WTC11 (cell line): Measurements from ENCODE around the gene STX5. TPM values are rescaled to one million over a fixed set of nuclear protein-coding genes. Genes with fewer than 3 reads are reported as not detected.

ENCODE experiments used
- AFF4 ChIP-seq: sonication (generic); formaldehyde crosslinking; IDR thresholded peaks from 2 replicates; pipeline ENCODE4 v1.8.1; 2023; ENCODE audit warnings: mild to moderate bottlenecking, missing genetic modification reagents, borderline replicate concordance
- AR ChIP-seq: fragments of 250-450 bp; sonication (Bioruptor Pico); IDR thresholded peaks from 2 replicates; pipeline ENCODE4 v1.9.0; 2021; ENCODE audit warnings: mild to moderate bottlenecking
- ATF2 ChIP-seq: sonication (generic); formaldehyde crosslinking; IDR thresholded peaks from 2 replicates; pipeline ENCODE4 v1.8.1; 2022; ENCODE audit warnings: low read depth, missing genetic modification reagents, borderline replicate concordance
- E2F5 ChIP-seq: sonication (generic); formaldehyde crosslinking; IDR thresholded peaks from 2 replicates; pipeline ENCODE4 v1.8.1; 2022; ENCODE audit warnings: mild to moderate bottlenecking, moderate library complexity, missing genetic modification reagents
- ELF4 ChIP-seq: sonication (generic); formaldehyde crosslinking; IDR thresholded peaks from 2 replicates; pipeline ENCODE4 v1.8.1; 2022; ENCODE audit warnings: low read depth, mild to moderate bottlenecking, moderate library complexity, missing genetic modification reagents
- EMX1 ChIP-seq: fragments of 250-450 bp; sonication (Bioruptor Pico); IDR thresholded peaks from 2 replicates; pipeline ENCODE4 v1.8.0; 2021; ENCODE audit warnings: mild to moderate bottlenecking
- ERG ChIP-seq: fragments of 250-450 bp; sonication (Bioruptor Pico); IDR thresholded peaks from 2 replicates; pipeline ENCODE4 v1.8.0; 2021; ENCODE audit warnings: mild to moderate bottlenecking
- FOXP4 ChIP-seq: sonication (generic); formaldehyde crosslinking; IDR thresholded peaks from 2 replicates; pipeline ENCODE4 v1.8.0; 2022; ENCODE audit warnings: mild to moderate bottlenecking, missing genetic modification reagents
- HMGA2 ChIP-seq: fragments of 250-450 bp; sonication (Bioruptor Pico); IDR thresholded peaks from 2 replicates; pipeline ENCODE4 v1.4.0; 2021; ENCODE audit warnings: mild to moderate bottlenecking, moderate library complexity
- HMGXB4 ChIP-seq: sonication (generic); formaldehyde crosslinking; IDR thresholded peaks from 2 replicates; pipeline ENCODE4 v1.8.1; 2023; ENCODE audit warnings: mild to moderate bottlenecking, moderate library complexity, missing genetic modification reagents
- MLX ChIP-seq: sonication (generic); formaldehyde crosslinking; IDR thresholded peaks from 2 replicates; pipeline ENCODE4 v1.8.1; 2023; ENCODE audit warnings: mild to moderate bottlenecking, missing genetic modification reagents, moderate library complexity
- NFE2L1 ChIP-seq: sonication (generic); formaldehyde crosslinking; IDR thresholded peaks from 2 replicates; pipeline ENCODE4 v1.8.1; 2023; ENCODE audit warnings: missing genetic modification reagents
- NR3C1 ChIP-seq: sonication (generic); formaldehyde crosslinking; conservative IDR thresholded peaks from 2 replicates; pipeline ENCODE4 v1.8.1; 2023; ENCODE audit warnings: low read depth, mild to moderate bottlenecking, missing genetic modification reagents
- SMAD4 ChIP-seq: sonication (generic); formaldehyde crosslinking; IDR thresholded peaks from 2 replicates; pipeline ENCODE4 v1.8.0; 2022; ENCODE audit warnings: mild to moderate bottlenecking, missing genetic modification reagents
- SP1 ChIP-seq: sonication (generic); formaldehyde crosslinking; conservative IDR thresholded peaks from 2 replicates; pipeline ENCODE4 v1.8.1; 2022; ENCODE audit warnings: missing genetic modification reagents
- STAT6 ChIP-seq: sonication (generic); formaldehyde crosslinking; conservative IDR thresholded peaks from 2 replicates; pipeline ENCODE4 v1.8.1; 2023; ENCODE audit warnings: mild to moderate bottlenecking, low read depth, missing genetic modification reagents, moderate library complexity
- ZMAT4 ChIP-seq: fragments of 250-450 bp; sonication (Bioruptor Pico); IDR thresholded peaks from 2 replicates; pipeline ENCODE4 v1.9.0; 2021; ENCODE audit warnings: mild to moderate bottlenecking
- ZNF263 ChIP-seq: sonication (generic); formaldehyde crosslinking; IDR thresholded peaks from 2 replicates; pipeline ENCODE4 v1.8.1; 2022; ENCODE audit warnings: low read depth, mild to moderate bottlenecking, moderate library complexity, missing genetic modification reagents
- total RNA-seq: library from RNA; stranded (reverse); gene quantifications from 3 replicates; pipeline ENCODE4 v1.2.3, GENCODE V29; 2021

STX5 gene
- total RNA-seq, 1 experiment from 2014 or later = 30.2 TPM

GRCh38 chr11:62841361-62842170 is 9.7 kb upstream of the STX5 start (continued):
- TF ChIP-seq FOXP4 (CRISPR knock-in tag) (no peak; the same call in 1 of the 2 replicates), ELF4 (CRISPR knock-in tag) (peak; percentile 89; the same call in 1 of the 2 replicates), ZMAT4 (CRISPR knock-in tag) (peak; percentile 98), EMX1 (CRISPR knock-in tag) (peak; percentile 100), HMGXB4 (0 out of 2 replicates have a peak, but pooled peaks have one; percentile 18), ATF2 (CRISPR knock-in tag) (peak; percentile 62; the same call in 1 of the 2 replicates), NFE2L1 (CRISPR knock-in tag) (peak; percentile 93), ERG (CRISPR knock-in tag) (peak; percentile 100), NR3C1 (0 out of 2 replicates have a peak, but pooled peaks have one; percentile 65), HMGA2 (peak; percentile 74), ZNF263 (CRISPR knock-in tag) (no peak; the same call in 1 of the 2 replicates), MLX (CRISPR knock-in tag) (peak; percentile 97; the same call in 1 of the 2 replicates), SMAD4 (CRISPR knock-in tag) (peak; percentile 85), STAT6 (CRISPR knock-in tag) (no peak), AR (peak; percentile 100), E2F5 (CRISPR knock-in tag) (peak; percentile 93; the same call in 1 of the 2 replicates), AFF4 (CRISPR knock-in tag) (peak; percentile 96), SP1 (CRISPR knock-in tag) (peak; percentile 82)
